GM18909 (cell line): ENCODE data around the gene KRTAP1-3.
"Not testable (repeated sequence)": the region's sequence is repeated elsewhere in the genome, so short reads cannot be mapped to it uniquely, and the experiment has no call there.

ENCODE experiments used
- ATAC-seq: cut with Tn5 transposase; IDR thresholded peaks from one replicate; pipeline ENCODE4 v1.9.1; 2021; ENCODE audit warnings: mild to moderate bottlenecking; ENCODE audit not compliant: unreplicated experiment, poor library complexity

KRTAP1-3 gene, protein sequence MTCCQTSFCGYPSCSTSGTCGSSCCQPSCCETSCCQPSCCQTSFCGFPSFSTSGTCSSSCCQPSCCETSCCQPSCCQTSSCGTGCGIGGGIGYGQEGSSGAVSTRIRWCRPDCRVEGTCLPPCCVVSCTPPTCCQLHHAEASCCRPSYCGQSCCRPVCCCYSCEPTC

DNA sequence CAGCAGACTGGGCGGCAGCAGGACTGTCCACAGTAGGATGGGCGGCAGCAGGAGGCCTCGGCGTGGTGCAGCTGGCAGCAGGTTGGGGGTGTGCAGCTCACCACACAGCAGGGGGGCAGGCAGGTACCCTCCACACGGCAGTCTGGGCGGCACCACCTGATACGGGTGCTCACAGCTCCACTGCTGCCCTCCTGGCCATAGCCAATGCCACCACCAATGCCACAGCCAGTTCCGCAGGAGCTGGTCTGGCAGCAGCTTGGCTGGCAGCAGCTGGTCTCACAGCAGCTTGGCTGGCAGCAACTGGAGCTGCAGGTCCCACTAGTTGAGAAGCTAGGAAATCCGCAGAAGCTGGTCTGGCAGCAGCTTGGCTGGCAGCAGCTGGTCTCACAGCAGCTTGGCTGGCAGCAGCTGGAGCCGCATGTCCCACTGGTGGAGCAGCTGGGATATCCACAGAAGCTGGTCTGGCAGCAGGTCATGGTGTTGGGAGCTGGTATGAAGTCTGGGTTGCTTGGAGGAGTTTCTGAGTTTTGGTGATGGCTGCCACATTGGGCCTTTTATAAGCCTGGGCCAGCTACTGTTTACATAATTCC lies at the start of gene KRTAP1-3:
TSS of gene KRTAP1-3 (minus strand) at position 529 of the 590 bp plus-strand sequence. CDS start at position 476, 53 bp downstream.
- ATAC-seq, result not testable (repeated sequence)

DNA sequence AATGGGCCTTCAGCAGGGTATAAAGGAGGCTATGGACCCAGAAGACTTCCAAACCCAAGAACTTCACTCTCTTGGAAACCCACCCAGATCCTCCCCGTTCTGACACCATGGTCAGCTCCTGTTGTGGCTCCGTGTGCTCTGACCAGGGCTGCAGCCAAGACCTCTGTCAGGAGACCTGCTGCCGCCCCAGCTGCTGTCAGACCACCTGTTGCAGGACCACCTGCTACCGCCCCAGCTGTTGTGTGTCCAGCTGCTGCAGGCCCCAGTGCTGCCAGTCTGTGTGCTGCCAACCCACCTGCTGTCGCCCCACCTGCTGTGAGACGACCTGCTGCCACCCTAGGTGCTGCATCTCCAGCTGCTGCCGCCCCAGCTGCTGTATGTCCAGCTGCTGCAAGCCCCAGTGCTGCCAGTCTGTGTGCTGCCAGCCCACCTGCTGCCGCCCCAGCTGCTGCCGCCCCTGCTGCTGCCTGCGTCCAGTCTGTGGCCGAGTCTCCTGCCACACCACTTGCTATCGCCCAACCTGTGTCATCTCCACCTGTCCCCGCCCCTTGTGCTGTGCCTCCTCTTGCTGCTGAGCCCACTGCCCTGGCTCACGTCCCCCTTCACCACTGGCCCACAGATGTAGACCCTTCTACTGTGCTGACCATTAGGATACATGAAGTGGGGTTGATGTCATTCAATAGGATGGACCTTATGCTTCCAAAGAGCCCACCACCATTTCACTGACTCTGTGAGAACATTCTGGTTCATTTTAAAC lies 49.6 kb upstream of the KRTAP1-3 start, which contains the start of gene KRTAP4-7:
TSS of gene KRTAP4-7 (plus strand) at position 51 of the 757 bp plus-strand sequence. CDS start at position 108, 57 bp downstream.
- ATAC-seq, result not testable (repeated sequence)

DNA sequence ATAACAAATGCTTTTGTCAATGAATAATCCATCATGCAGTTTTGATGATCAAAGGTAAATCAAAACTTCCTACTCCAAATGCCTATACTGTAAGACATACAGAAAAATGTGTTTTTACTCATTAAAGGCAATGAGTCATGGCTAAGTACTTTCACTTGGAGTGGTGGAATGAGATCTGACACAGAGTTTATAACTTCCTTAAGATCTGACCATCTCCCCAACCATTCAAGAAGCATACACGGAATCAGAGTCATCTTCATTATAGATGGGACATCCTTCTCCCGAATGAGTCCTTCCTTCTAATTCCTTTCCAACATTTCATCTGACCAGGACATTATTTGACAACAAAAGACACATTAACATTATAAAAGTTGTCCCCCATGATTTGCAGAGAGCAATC lies 48.8 kb upstream of the KRTAP1-3 start:
- not testable (repeated sequence) for ATAC-seq

DNA sequence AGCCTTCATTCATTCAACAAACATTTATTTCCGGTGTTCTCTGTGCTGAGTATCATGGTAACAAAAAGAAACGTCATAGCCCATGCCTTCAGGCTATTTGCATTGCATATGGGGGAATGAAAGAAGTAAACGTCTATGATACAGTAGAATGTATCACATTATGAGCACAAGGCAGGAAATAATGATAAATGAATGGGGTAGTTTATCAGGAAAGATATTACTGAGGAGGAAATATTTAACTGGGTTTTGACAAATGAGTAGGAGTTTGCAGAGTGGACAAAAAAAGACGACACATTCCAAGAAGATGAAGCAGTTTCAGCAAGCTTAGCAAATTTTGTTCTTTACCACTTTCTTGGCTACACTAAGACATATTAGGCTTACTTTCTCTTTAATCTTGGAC lies 48.0 kb upstream of the KRTAP1-3 start:
- no peak for ATAC-seq

DNA sequence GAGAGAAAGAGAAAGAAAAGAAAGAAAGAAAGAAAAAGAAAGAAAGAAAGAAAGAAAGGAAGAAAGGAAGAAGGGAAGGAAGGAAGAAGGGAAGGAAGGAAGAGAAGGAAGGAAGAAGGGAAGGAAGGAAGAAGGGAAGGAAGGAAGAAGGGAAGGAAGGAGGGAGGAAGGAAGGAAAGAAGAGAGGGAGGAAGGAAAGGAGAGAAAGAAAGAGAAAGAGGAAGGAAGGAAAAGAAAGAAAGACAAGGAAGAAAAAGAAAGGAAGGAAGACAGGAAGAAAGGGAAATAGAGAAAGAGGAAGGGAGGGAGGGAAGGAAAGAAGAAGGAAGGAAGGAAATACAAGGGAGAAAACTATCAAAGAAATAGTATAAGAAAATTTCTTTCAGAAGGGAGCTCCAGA lies 42.1 kb upstream of the KRTAP1-3 start:
- no peak for ATAC-seq

DNA sequence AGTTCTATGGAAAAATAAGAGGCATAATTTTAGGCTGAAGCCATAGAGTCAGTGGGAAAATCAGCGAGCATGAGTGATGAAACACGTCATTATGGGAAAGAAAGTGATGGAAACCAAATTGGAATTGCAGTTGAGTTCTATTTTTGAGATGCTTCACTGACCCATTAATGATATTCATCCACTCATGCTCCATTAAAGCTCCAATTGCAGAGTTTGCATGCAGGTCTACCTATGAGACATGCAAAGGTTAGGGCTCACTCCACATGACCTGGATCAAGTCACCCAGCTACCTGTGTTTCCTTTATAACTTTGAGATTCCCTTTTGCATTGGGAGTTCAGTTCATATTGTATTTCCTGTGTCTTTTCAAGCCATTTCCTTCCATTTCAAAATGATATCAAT lies 39.0 kb upstream of the KRTAP1-3 start:
- no peak for ATAC-seq

DNA sequence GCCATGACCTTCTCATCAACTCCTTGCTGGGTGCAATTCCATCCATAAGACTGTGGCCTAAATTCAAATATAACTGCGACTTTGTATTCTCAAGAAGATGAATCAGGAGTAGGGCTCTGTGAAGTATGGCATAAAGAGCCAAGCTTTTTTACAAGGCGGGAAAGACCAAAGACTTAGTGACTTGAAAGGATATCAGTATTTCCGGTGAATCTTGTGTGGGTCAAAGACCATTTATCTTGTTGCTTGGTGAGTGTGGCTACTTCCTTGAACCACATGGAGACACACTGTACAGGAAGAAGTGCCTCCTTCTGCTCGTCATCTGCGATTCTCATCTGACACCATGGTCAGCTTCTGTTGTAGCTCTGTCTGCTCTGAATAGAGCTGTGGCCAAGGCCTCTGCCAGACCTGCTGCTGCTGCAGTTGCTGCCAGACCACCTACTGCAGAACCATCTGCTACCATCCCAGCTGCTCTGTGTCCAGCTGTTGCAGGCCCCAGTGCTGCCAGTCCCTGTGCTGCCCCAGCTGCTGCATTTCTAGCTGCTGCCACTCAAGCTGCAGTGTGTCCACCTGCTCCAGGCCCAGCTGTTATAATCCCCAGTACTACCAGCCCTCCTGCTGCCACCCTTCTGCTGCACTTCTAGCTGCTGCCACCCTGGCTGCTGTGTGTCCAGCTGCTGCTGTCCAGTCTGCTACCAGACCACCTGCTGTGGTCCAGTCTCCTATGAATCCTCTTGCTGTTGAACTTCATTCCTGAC lies 37.1 kb upstream of the KRTAP1-3 start:
- ATAC-seq, result no peak

DNA sequence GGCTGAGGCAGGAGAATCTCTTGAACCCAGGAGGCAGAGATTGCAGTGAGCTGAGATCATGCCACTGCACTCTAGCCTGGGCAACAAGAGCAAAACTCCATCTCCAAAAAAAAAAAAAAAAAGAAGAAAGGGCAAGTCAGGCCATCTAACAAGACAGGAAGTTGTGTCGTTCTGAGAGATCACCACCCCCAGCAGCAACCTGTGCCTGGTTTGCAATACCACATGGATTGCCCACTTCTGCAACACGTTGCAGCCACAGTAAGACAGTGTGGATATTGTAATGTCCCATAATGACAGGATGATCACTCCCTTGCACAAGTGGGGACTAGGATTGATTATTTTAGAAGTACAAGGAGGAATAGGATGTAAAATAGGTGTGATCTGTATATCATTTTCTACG lies 34.4 kb upstream of the KRTAP1-3 start:
- ATAC-seq, result no peak

DNA sequence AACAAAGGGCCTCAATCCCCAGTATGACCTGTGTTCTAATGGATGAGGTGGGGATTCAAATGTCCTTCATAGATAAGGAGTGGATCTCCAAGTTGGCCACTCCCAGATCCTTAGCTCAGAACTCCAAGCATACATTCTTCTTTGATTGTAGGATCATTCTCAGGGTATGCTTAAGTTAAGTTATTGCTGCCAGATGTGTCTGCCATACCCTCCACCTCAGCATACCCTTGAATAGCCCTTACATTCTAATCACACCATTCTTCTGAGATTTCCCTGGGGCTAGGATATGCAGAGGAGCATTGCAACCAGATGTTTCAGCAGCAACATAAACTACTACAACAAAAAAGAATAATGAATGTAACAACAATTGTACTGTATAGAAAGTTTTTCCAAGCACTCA lies 32.6 kb upstream of the KRTAP1-3 start:
- no peak for ATAC-seq

DNA sequence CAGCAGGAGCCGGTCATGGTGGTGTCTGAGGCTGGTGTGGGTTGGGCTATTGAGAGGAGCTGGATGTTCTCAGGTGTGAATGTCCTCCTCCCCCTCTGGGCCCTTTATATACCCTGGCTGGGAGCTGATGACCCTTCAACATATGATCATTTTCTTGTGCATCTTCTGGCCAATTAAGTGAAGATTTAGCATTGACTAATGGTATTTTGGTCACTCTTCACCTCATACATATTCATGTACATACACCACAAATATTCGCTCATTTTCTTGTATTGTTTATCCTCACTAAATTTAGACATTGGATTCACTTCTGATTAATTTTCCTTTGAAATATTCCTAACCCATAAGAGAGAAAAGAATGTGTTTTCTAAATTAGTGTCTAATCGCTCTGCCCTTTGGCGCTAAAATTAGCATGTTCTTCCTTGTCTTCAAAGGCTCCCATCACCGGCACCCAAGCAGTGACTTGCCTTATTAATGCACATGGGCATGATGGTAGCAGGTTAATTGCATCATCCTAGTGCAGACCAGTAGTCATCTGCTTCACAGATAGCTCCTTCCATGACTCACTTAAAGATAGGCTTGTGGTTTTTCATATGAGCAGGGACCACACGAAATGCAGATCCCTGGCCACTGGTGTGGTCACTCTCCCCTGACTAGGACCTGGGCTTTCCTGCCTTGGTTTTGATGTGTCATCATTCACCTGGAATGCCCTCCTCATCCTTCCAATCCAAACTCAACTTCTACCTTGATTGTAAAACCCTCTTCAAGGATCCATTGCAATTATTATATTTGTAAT lies 31.4 kb upstream of the KRTAP1-3 start, which contains the start of gene KRTAP2-4:
TSS of gene KRTAP2-4 (minus strand) at position 51 of the 796 bp plus-strand sequence. CDS start at position 17, 34 bp downstream.
- no peak for ATAC-seq

DNA sequence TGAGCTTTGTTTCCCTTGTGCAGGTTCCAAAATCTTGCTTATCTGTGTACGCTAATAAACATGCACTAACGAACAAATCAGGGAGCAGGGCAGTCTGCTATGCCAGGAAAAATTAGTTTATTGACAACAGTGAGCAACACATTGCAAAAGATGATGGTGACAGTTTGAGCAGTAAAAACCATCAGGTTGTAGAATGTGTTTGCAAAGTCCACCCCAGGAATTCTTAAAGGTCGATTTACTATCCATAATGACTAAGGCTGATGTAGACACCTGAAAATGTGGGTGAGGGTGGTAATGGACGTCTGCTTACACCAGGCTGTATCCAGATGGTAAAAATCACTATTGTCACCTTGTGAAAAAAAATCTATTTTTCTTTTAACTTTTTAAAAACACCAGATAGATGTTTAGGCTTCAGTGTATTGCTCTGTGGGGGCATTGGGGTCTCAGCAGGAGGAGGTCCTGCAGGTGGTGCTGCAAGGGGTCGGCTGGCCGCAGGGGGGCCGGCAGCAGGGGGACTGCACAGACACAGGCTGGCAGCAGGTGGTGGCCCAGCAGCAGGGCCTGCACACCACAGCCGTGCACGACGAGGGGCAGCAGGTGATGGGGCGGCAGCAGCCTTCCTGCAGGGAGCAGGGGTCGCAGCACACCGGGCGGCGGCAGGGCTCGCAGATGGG lies 30.5 kb upstream of the KRTAP1-3 start:
- ATAC-seq, result not testable (repeated sequence)

DNA sequence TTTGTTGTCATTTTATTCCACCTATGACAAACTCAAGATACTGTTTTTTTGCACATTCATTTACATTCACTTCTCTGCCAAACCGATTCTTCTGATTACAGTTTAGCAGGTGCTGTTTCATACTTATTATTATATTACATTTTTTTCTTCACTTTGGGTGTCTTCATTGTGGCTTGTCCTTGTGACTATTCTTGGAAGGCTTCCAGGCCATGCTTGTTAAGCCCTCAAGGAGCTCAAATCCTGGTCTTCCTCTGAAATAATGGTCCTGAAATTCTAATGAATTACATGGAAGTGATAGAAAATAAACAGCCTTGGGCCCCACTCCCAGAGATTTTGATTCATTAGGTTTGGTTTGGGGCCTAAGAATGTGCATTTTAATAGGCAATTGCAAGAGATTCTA lies 29.6 kb upstream of the KRTAP1-3 start:
- no peak for ATAC-seq

DNA sequence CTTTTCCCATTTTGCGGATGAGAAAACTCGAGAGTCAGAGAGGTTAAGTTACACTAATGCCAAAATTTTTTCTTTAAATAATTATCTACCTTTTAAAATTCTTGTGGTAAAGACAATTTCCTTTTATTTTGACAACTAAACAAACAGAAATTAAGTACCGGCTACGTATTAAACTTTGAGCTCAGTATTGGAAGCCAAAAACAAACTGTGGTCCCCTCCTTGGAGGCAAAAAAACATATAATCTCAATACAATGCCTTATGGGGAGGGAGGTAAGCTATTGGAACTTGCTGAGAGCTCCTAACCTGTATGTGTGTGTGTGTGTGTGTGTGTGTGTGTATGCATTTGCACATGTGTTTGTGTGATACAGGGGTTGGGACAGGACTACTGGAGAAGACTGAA lies 28.8 kb upstream of the KRTAP1-3 start:
- no peak for ATAC-seq

DNA sequence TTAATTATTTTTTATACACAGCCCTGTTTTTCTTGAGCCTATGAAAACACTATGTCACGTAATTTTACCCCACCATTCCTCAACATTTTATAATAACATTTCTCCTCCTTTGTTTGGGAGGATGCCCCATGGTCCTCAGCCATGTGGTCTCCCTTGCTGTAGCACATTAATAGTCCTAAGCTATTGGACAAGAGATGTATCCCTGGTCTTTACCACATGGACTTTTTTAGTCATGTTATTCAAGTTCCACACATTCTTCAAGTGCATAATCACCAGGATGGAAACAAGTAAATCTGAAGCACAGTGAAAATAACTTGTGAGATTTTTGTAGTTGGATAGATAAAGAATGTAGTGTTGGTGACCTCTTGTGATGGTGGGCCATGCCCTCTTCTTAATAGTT lies 27.3 kb upstream of the KRTAP1-3 start:
- ATAC-seq, result no peak

DNA sequence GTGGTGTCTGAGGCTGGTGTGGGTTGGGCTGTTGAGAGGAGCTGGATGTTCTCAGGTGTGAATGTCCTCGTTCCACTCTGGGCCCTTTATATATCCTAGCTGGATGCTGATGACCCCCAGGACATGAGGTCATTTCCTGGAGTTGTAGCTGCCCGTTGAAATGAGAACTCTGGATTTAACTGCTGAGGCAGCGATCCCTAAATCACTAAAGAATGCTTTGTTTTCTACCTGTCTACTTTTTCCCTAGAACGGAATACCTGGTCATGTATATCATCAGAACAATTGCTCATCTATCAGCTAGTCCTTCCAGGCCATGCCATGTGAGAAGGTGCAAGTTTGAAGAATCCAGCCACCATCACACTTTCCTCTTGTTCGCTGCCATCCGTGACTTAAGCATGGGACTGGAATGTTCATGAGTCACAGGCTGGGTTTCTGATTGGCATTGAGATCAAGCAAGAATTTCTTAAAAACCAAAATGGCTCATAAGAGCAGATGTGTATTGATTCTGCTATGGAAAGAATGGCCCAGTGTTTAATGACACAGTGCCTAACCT lies 25.5 kb upstream of the KRTAP1-3 start, which contains the start of gene KRTAP2-3:
TSS of gene KRTAP2-3 (minus strand) at position 63 of the 553 bp plus-strand sequence. CDS start 64 bp downstream, outside the sequence.
- no peak for ATAC-seq

DNA sequence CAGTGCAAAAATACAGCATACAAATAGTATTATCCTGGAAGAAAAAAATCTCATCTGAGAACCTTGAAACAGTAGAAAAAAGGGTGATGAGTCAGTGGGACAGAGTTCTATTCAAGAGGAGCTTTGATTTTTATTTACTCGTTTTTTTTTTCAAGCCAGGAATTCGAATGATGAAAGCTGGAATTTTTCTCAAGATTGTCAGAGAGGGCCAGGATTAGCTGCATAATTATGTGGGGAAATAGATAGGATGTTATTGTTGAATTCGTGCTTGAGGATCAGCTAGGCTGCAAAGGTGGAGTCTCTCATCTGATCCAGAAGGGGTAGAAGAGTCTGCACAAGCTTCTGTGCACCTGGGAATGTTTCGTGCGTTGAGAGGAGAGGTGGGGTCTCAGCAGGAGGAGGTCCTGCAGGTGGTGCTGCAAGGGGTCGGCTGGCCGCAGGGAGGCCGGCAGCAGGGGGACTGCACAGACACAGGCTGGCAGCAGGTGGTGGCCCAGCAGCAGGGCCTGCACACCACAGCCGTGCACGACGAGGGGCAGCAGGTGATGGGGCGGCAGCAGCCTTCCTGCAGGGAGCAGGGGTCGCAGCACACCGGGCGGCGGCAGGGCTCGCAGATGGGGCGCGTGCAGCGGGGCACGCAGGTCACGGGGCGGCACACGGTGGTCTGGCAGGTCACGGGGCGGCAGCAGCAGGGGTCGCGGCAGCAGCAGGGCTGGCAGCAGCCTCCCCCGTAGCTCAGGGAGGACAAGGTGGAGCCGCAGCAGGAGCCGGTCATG lies 24.8 kb upstream of the KRTAP1-3 start:
- ATAC-seq, result not testable (repeated sequence)

DNA sequence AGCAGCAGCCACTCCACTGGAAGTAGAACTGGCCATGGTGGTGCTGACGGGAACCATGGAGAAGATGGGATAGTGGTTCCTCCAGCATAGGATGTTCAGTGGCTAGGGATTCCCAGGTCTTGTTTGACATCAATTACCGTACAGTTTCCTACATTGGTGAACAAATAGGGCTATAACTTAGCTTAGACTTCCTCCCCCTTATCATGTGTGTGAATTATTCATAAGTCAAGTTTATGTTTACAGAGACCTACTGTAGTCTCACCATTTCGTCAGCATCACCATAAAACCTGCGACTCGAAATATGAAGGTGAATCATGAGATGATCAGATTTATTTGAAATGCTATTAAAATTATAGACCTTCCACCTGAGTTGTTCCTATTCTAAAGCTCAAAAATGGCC lies 24.1 kb upstream of the KRTAP1-3 start:
- ATAC-seq, result no peak

DNA sequence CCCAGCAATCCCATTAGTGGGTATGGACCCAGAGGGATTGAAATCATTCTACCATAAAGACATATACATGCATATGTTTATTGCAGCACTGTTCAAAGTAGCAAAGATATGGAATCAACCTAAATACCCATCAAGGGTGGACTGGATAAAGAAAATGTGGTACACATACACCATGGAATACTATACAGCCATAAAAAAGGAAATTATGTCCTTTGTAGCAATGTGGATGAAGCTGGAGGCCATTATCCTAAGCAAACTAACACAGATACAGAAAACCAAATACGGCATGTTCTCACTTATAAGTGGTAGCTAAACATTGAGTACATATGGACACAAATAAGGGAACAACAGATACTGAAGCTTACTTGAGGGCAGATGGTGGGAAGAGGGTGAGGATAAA lies 22.9 kb upstream of the KRTAP1-3 start:
- ATAC-seq, result no peak
